Transverse colon (tissue), 4 donors: ENCODE data around the gene FAM83C. TPM values are rescaled to one million over a fixed set of nuclear protein-coding genes. Genes with fewer than 3 reads are reported as not detected.
A peak's percentile ranks its signal among the peaks of the same experiment; 100 is the strongest.

Experiments used
- DNase-seq: peaks from one replicate; pipeline ENCODE4 v3.0.0-alpha.2; 2019
- H3K27ac ChIP-seq, 4 donors: fragments of 200-600 bp; sonication (generic); 2 replicates each; pipeline ENCODE4 v1.5.1; 2016 to 2018; ENCODE audit warnings: inconsistent platforms in 4 of 4
- H3K27me3 ChIP-seq: fragments of 200-600 bp; sonication (generic); 2 replicates; pipeline ENCODE4 v1.5.1; 2017; ENCODE audit warnings: inconsistent platforms
- H3K36me3 ChIP-seq, 4 donors: fragments of 200-600 bp; sonication (generic); 2 replicates each; pipeline ENCODE4 v1.5.1; 2017 to 2019; ENCODE audit warnings: inconsistent platforms in 4 of 4
- H3K4me1 ChIP-seq, 4 donors: fragments of 200-600 bp; sonication (generic); 2 replicates each; pipeline ENCODE4 v1.5.1; 2017 to 2020; ENCODE audit warnings: inconsistent platforms in 4 of 4
- H3K4me3 ChIP-seq, 4 donors: fragments of 200-600 bp; sonication (generic); 1 replicate in 1 of 4; 2 replicates in 3 of 4; pipeline versions ENCODE4 v1.5.1 to v1.6.1; 2017 to 2019; ENCODE audit warnings: inconsistent platforms in 4 of 4
- H3K9me3 ChIP-seq, 2 donors: fragments of 200-600 bp; sonication (generic); 2 replicates each; pipeline ENCODE4 v1.5.1; 2017 to 2019; ENCODE audit warnings: inconsistent platforms in 2 of 2
- EP300 ChIP-seq: sonication (generic); formaldehyde crosslinking; IDR thresholded peaks from one replicate; pipeline ENCODE4 v1.6.1; 2017; ENCODE audit warnings: antibody characterized with exemption, low read depth
- POLR2A ChIP-seq: fragments of 450-650 bp; IDR thresholded peaks from one replicate; pipeline ENCODE4 v1.6.1; 2016; ENCODE audit warnings: antibody characterized with exemption, mild to moderate bottlenecking, moderate library complexity
- POLR2AphosphoS5 ChIP-seq, 3 donors: sonication (generic); formaldehyde crosslinking; IDR thresholded peaks; one replicate each; pipeline ENCODE4 v1.6.1; 2016; ENCODE audit warnings: antibody characterized with exemption in 3 of 3
- WGBS, 2 donors: methylation state at CpG; one replicate each; pipeline ENCODE4 v1.1.5; 2018; ENCODE audit warnings: low coverage in 1 of 2; 5-methylcytosine and 5-hydroxymethylcytosine counted together
- in situ Hi-C, 4 donors: fragments of 200-750 bp; cut with MboI; loops; one replicate each; pipeline versions ENCODE4 v1.15.0 to v1.15.1; 2017; ENCODE audit warnings: low sequenced_read_pairs in 3 of 4, low pct_ligation_motif_present in 1 of 4, low pct_unique_long_range_greater_than_20kb in 1 of 4
- intact Hi-C: fragments of 100-400 bp; cut with DNase I; formaldehyde crosslinking; loops from one replicate; pipeline ENCODE4 v1.15.1; 2023; ENCODE audit warnings: low total_unique reads
- total RNA-seq, 4 donors: library from RNA; depleted of rRNA; stranded (reverse); fragments of >200 nt; gene quantifications; one replicate each; pipeline ENCODE4 v1.1.0, GENCODE V29; 2016
- TF ChIP-seq, protein P1 (sequence below), 5 experiments: fragments of 200-600 bp in 3 of 5; fragments of 450-650 bp in 2 of 5; sonication (generic) in 3 of 5; IDR thresholded peaks; 1 replicate in 2 of 5; 2 replicates in 3 of 5; pipeline ENCODE4 v1.5.1; 2016 to 2017; ENCODE audit warnings: antibody characterized with exemption in 5 of 5, inconsistent platforms in 3 of 5, mild to moderate bottlenecking in 2 of 5, moderate library complexity in 1 of 5

Gene FAM83C
- total RNA-seq, 4 donors from 2014 or later = 0.14 TPM; not detected in 3

DNA sequence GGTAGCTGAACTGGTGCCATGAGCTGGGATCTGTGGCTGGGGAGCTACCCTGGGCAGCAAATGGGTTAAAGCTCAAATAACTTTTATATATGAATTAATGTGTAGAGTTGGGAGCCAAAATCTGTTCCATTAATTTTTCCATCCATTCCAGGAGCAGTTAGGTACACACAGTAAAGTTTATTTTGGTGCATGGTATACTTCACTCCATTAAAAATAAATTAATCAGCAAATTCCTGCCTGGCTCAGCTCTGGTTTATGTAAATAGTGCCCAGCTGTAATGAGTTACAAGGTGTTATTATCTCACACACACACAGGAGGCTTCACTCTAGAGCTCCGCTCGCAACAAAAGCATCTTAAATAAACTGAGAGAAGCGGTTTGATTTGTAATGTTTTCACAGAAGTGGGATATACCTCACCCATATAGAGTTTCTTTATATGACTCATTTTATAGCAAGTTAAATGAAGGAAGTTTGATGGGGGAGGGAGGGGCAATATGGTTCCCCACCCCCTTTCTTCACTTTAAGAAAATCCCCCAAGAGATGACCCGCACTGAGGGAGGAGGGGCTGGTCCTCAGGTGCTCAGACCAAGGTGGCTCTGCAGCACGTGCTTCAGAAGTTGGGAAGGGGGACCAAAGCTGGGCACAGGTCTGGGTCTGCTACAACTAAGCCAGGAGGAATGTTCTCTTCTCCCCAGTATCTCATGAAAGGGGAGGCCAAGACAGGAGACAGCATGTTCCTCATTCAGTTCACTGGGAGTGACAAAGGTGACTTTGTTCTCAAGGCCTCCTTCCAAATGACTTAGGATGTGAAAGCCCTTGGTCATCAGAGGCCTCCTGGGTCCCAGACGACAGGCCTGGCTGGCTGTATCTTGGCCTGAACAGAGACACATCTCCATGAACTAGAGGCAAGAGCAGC, 10.5 kb upstream of the FAM83C start:
- DNase-seq = no peak
- Histone ChIP-seq H3K27ac (peak overlapping the region in 2 of 4 donors; percentile 17 to 18), H3K36me3 (no peaks in the 10 kb centered on the region), H3K9me3 (no peaks in the 10 kb centered on the region), H3K27me3 (no peaks in the 10 kb centered on the region), H3K4me1 (peaks cover 14 to 45% (median 25%) of the 10 kb centered on the region in 4 donors), H3K4me3 (no peak overlapping the region)
- TF ChIP-seq POLR2AphosphoS5 (IDR thresholded peaks at IDR 0.05) (no peak), POLR2A (no peak), EP300 (no peak)
- TF ChIP-seq, protein P1, sequence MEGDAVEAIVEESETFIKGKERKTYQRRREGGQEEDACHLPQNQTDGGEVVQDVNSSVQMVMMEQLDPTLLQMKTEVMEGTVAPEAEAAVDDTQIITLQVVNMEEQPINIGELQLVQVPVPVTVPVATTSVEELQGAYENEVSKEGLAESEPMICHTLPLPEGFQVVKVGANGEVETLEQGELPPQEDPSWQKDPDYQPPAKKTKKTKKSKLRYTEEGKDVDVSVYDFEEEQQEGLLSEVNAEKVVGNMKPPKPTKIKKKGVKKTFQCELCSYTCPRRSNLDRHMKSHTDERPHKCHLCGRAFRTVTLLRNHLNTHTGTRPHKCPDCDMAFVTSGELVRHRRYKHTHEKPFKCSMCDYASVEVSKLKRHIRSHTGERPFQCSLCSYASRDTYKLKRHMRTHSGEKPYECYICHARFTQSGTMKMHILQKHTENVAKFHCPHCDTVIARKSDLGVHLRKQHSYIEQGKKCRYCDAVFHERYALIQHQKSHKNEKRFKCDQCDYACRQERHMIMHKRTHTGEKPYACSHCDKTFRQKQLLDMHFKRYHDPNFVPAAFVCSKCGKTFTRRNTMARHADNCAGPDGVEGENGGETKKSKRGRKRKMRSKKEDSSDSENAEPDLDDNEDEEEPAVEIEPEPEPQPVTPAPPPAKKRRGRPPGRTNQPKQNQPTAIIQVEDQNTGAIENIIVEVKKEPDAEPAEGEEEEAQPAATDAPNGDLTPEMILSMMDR (IDR thresholded peaks at IDR 0.05) = no peak
- WGBS, 2 donors = 69 to 82% methylated on average over 4 to 6 of the region's 6 CpGs
- in situ Hi-C loops = loop anchor here in 3 of 4 donors (5.0 to 10.0 kb wide), 2 partner anchors 142 to 150 kb away; no protein-coding TSS in a partner anchor
- intact Hi-C loops = no loop called here

DNA sequence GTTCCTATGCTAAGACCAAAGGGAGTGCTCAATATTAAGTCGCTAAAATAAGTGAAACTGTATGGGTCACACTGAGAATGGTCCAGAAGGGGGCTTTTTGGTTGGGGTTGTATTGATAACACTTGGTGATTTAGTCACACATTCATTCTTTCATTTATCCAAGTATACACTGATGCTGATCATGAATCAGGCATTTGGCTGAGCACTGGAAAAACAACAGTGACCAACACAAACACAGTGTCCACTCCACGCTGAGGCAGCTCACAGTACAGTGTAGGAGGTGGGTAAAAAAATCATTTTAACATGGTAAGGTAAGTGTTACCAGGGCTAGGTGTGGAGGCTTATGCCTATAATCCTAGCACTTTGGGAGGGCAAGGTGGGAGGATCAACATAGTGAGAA, 9.2 kb upstream of the FAM83C start:
- intact Hi-C loops = no loop called here

DNA sequence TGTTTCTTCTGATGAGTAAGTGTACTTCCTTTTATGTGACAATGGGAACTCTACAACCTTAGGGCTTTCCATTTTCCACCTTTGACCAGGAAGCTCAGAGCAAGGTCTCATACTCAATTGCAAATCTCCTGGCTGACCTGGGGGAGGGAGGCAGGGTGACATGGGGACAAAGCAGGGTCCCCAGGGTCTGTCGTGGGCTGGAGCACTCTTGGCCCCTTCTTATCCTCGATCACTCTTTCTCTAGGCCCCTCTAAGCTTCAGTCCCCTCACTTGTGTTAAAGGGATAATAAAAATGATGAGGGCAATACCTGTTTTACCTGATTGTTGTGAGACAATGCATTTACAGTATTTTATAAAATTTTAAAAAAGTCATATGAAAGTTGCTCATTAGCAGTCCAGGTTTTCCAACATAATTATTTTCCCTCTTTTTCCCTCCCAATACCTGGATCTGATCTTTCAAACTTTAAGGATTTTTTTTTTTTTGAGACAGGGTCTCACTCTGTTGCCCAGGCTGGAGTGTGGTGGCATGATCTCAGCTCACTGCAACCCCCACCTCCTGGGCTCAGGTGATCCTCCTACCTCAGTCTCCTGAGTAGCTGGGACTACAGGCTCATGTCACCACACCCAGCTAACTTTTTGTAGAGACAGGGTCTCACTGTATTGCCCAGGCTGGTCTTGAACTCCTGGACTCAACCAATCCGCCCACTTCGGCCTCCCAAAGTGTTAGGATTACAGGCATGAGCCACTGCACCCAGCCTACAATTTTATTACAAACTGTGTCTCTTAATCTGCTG, 8.4 kb upstream of the FAM83C start:
- Histone ChIP-seq H3K36me3 (no peaks in the 10 kb centered on the region), H3K9me3 (no peaks in the 10 kb centered on the region), H3K27me3 (no peaks in the 10 kb centered on the region), H3K27ac (no peak overlapping the region), H3K4me1 (peaks cover 7 to 28% (median 12%) of the 10 kb centered on the region in 4 donors), H3K4me3 (no peak overlapping the region)
- DNase-seq = no peak
- WGBS, 2 donors = 84% methylated on average over 4 of the region's 4 CpGs; no CpG with 5 or more reads in 1 of the 2 donors
- TF ChIP-seq POLR2A (no peak), EP300 (no peak), POLR2AphosphoS5 (IDR thresholded peaks at IDR 0.05) (no peak)
- TF ChIP-seq, protein P1 (IDR thresholded peaks at IDR 0.05) = no peak
- intact Hi-C loops = no loop called here
- in situ Hi-C loops = loop anchor here in 3 of 4 donors (5.0 to 10.0 kb wide), 2 partner anchors 144 to 152 kb away; no protein-coding TSS in a partner anchor

More for the DNA sequence above, 9.2 kb upstream of the FAM83C start:
- in situ Hi-C loops = loop anchor here in 3 of 4 donors (5.0 to 10.0 kb wide), 2 partner anchors 143 to 151 kb away; no protein-coding TSS in a partner anchor
- no peak overlapping the region for H3K4me3 ChIP-seq
- no peaks in the 10 kb centered on the region for H3K9me3 ChIP-seq
- H3K27ac ChIP-seq = no peak overlapping the region
- no peak for DNase-seq
- peaks cover 7 to 35% (median 16%) of the 10 kb centered on the region in 4 donors for H3K4me1 ChIP-seq
- no peaks in the 10 kb centered on the region for H3K27me3 ChIP-seq
- WGBS, 2 donors = 92 to 93% methylated on average over 2 of the region's 2 CpGs
- TF ChIP-seq EP300 (no peak), POLR2A (no peak), POLR2AphosphoS5 (IDR thresholded peaks at IDR 0.05) (no peak)
- TF ChIP-seq, protein P1 (IDR thresholded peaks at IDR 0.05) = no peak
- H3K36me3 ChIP-seq = no peaks in the 10 kb centered on the region

DNA sequence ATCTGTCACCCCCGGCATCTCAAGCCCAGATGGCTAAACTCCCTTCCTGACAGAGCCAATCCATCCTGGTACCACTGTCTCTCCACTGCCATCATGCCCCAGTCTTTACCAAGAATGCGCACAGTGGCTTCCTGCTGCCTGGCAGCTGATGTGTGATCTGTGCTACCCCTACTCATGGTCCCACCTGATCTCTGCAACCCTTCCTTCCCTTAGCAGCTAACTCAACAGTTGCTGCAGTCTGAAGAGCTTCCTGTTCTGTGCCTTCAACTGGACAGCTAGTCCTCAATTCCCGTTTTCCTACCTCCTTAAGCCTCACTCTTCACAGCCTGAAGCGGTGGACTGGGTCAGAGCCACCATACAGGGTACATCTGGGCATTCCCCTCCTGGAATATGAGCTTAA, 7.6 kb upstream of the FAM83C start:
- DNase-seq = no peak
- Histone ChIP-seq H3K27me3 (no peaks in the 10 kb centered on the region), H3K4me1 (peaks cover 7 to 22% (median 10%) of the 10 kb centered on the region in 4 donors), H3K4me3 (no peak overlapping the region), H3K9me3 (no peaks in the 10 kb centered on the region), H3K36me3 (no peaks in the 10 kb centered on the region), H3K27ac (no peak overlapping the region)
- intact Hi-C loops = no loop called here
- no peak for TF ChIP-seq POLR2AphosphoS5 (IDR thresholded peaks at IDR 0.05)
- no peak for TF ChIP-seq POLR2A
- TF ChIP-seq, protein P1 (IDR thresholded peaks at IDR 0.05) = no peak
- no peak for TF ChIP-seq EP300
- WGBS, 2 donors = 86 to 89% methylated on average over 1 to 4 of the region's 4 CpGs
- in situ Hi-C loops = loop anchor here (5.0 to 10.0 kb wide), 2 partner anchors 145 to 153 kb away; no protein-coding TSS in a partner anchor
